GM19351 (cell line): ENCODE measurements around the gene NUP62CL.
A peak's percentile ranks its signal among the peaks of the same experiment; 100 is the strongest.
"Not testable (repeated sequence)": the region's sequence is repeated elsewhere in the genome, so short reads cannot be mapped to it uniquely, and the experiment has no call there.

ENCODE experiments used
- ATAC-seq: cut with Tn5 transposase; IDR thresholded peaks from one replicate; pipeline ENCODE4 v1.9.1; 2021; ENCODE audit warnings: mild to moderate bottlenecking, moderate library complexity; ENCODE audit not compliant: unreplicated experiment

The NUP62CL gene, protein sequence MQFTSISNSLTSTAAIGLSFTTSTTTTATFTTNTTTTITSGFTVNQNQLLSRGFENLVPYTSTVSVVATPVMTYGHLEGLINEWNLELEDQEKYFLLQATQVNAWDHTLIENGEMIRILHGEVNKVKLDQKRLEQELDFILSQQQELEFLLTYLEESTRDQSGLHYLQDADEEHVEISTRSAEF

DNA sequence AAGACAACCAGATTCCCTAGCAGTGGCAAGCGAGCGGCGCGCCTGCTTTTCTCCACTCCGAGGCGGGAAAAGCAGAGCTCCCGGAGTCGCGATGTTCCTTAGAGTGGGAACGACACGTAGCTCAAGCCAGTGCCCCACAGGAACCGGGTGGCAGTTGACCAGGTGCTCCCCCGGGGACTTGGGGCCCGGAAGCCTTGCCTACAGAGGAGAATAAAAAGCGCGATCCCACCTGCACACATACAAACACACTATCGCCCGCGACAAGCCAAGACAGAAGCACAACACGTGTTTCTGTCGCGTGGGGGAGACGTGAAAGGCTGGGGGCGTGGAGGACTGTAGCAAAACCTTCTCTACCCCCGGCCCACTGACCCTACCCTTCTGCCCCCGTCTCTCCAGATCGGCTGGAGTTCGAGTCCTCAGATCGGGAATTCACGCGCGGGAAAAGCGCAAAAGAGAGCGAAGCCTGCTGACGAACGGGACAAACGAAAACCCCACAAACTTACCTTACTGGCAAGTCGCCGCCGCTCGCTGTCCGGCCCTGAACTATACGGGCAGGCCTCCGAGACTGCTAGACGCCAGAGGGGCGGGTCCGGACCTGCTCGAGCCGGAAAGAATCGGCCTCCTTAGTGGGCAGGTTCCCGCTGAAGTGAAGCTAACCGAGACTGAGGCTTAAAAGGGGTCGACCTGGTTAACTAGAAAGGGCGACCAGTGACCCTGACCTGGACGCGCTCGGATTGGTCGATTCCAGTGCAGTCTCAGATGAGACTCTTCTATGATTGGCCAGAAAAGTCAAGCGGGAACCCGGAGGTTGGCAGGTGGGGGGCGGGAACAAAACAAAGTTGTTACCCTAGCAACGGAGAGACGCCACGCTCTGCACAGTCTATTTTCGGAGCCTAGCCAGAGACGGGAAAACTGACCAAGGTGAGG, at the start of gene NUP62CL, which contains the start of gene DNAAF6:
Gene NUP62CL (minus strand): TSS at position 664 of the 927 bp plus-strand sequence. CDS start 31,287 bp downstream, outside the sequence.
Gene DNAAF6 (plus strand): TSS at position 842 of the 927 bp plus-strand sequence. CDS start 6,265 bp downstream, outside the sequence.
- ATAC-seq = peak; percentile 98

DNA sequence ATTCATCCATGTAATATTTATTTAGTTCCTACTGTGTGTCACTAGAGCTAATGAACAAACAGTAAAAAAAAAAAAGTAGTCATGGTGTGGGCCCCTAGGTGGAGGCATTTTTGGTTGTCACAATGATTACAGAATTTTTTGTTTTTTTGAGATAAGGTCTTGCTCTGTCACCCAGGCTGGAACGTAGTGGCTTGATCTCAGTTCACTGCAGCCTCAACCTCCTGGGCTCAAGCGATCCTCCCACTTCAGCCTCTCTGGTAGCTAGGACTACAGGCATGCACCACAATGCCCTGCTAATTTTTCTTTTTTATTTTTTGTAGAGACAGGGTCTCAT, 22.2 kb upstream of the NUP62CL start:
- no peak for ATAC-seq

DNA sequence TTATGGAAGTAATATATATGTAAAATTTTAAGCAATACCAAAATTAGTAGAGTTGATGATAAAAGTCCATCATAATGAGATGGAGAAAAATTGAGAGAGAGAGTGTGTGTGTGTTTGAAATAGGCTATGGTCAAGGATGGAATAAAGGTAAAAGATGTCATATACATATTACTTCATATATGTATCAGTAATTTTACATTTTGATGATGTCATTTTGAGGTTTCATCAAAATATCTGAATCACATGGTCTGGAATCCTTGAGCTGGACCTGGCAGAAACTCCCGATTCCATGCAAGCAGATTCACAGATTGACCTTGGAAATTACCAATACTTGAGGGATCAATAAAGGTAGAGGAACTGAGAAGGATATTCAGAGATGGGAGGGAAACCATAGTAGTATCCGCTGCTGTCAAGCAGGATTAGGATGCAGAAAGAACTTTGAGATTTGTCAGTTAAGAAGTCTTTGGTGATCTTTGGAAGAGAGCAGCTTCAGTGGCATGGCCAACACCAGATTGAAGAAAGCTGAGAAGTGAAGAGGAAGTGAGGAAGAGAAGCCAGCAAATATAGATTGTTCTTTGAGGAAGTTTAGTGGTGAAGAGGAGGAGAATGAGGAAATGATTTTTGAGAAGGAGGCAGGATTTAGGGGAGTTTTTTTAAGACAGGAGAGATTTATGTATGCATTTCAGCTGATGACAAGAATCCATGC, 21.7 kb upstream of the NUP62CL start:
- ATAC-seq = no peak

DNA sequence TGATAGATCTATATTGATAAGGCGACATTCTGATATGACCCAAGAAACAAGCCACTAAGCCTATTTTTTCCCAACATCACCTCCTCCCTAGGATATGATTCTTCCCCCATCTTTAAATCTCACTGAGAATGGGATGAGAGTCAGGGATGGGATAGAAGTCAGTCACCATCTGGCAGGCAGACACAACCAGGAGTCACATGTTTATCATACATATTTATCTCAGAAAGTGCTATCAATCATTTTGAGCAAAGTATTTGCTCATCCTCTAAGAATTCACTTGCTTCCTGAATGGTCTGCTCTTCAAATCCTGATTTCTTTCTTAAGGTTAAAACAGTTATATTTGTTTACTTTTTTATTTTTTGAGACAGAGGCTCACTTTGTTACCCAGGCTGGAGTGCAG, 20.5 kb upstream of the NUP62CL start:
- no peak for ATAC-seq

DNA sequence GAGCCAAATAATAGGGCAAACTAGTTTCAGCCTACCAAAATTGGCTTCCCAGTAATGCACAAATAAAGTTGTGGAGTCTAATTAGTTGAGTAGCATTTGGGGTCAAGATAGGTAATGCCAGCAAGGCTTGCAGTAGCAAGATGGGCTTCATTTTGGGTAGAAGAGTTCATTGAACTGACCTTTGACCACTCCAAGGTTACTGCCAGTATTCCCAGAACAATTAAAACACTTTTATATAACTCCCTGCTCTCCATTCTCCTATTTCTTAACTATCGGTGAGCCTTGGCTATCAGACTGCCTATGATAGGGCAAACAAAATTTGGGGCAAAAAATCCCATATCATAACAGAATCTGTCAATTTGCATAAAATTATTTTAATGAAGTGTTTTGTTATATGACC, 7.2 kb upstream of the NUP62CL start:
- no peak for ATAC-seq

DNA sequence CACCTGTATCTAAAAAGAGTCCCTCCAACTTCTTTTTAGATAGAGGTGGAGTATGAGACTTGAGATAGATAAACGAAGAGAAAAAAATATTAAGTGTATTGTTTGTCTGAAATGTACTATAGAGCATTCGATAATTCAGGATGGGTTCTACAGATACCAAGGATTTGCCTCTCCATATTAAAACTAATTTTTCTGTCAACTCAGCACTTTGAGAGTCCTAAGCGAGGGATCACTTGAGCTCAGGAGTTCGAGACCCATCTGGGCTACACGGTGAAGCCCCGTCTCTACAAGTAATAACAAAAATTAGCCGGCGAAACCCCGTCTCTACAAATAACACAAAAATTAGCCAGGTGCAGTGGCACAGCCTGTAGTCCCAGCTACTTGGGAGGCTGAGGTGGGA, 1.7 kb upstream of the NUP62CL start:
- ATAC-seq = no peak

DNA sequence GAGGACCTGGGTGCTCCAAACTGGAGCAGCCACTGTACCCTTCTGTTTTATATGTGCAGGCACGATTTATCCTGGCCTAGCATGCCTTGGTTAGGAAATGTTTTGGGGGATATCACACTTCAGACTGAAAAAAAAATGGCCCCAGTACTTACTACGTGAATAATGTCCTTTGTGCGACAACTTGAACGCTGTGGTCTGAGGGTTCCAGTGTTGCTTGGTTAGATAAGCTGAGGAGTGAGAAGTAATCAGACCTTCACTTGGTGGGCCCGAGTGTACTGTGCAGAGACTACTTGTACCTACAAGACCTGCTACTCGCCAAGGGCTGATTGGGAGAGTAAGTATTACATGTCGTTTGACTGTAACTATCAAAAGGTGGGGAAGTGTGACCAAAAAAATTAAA, 856 bp upstream of the NUP62CL start:
- ATAC-seq = no peak

DNA sequence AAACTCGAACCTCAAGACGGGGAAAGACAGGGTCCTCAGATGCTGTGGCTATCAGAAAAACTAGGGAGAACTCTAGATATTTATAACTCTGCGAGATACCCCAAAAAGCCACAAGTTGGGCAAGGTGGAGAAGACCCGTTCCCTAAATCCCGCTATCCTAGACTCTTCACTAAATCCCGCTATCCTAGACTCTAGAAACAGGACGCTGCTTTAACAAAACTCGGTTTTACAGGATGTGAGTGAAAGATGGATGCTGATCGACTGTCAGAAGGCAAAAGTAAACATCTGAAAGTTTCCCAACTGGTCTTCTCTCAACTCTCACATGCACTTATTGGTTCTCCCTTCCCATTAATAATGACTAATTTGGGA, 448 bp upstream of the NUP62CL start:
- no peak for ATAC-seq

DNA sequence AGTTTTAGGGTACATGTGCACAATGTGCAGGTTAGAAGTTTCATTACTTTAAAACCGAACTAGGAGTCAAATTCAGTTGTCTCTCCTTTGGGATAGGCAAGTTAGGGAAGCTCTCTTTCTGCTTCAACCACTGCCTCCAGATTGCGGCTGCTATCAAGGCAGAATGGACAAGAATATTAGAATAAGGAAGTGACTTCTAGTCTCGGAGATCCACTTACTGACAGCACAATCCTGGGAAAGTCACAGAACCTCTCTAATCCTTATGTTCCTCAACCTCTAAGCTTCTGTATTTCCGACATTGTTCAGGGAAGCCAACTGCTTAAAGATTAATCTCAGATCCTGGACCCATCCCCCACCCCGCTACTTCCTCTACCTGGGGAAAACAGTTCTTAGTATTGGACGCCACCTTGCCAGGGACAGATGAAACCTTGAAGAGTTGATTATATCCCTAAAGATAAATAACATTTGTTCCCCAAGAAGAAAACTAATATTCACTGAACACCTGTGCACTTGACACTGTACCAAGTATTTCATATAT, 2.1 kb downstream of the NUP62CL start:
- no peak for ATAC-seq

DNA sequence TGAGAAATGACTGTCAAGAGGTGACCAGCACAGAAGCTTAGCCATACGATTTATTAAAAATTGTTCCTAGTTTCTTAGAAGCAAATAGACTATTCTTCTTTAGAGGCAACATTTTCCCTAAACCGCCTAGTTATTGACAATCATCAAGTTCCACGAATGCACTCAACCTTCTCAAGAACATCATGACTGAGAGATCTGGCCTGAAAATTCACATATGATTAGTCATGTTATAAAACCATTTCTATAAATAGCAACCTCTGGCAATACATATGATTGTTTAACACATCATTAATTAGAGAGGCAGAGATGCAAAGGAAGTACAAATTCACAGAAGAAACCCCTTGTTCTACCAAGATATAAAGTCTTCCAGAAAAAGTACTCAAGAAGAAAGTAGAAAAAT, 6.7 kb downstream of the NUP62CL start:
- no peak for ATAC-seq

DNA sequence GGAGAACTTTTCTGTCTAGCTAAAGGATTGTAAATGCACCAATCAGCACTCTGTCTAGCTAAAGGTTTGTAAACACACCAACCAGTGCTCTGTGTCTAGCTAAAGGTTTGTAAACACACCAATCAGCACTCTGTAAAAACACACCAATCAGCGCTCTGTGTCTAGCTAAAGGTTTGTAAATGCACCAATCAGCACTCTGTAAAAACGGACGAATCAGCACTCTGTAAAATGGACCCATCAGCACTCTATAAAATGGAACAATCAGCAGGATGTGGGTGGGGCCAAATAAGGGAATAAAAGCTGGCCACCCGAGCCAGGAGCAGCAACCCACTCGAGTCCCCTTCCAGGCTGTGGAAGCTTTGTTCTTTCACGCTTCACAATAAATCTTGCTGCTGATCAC, 8.2 kb downstream of the NUP62CL start:
- ATAC-seq = not testable (repeated sequence)

DNA sequence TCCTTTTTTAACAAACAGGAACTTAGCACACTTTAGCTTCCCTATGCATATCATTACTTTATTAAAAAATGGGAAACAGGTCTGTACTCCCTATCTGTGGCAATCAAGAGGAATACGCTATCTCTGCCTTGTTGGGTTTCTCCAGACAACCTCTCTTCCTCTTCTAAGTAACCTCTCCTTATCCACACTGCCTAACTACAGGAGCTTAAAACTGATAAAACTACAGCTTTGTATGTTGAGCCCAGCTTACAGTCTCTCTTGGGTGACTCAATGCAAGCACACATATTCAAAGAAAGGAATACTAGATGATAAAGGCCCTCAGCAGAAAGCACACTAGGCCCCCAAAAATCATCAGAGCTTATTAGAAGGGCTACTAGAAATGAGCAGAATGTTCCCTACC, 8.9 kb downstream of the NUP62CL start:
- ATAC-seq = no peak

DNA sequence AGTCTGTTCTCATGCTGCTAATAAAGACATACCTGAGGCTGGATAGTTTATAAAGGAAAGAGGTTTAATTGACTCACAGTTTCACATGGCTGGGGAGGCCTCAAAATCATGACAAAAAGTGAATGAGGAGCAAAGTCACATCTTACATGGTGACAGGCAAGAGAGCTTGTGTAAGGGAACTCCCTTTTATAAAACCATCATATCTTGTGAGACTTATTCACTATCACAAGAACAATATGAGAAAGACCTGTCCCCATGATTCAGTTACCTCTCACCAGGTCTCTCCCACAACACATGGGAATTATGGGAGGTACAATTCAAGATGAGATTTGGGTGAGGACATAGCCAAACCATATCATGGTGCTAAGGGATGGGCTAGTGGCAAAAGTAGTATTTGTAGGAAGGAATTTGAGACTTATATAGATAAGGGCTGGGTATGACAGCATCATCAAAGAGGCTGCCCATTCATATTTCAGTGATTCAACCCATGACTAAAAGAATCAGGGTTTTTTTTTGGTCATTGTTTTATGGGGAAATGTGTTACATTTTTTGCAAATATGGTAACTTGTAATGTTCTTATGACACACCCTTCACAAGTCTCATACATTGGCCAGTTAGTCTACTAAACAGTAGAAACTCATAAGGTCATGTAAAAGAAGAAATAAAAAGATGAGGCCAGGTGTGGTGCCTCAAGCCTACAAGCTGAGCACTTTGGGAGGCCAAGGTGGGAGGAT, 34.7 kb downstream of the NUP62CL start:
- ATAC-seq = no peak

DNA sequence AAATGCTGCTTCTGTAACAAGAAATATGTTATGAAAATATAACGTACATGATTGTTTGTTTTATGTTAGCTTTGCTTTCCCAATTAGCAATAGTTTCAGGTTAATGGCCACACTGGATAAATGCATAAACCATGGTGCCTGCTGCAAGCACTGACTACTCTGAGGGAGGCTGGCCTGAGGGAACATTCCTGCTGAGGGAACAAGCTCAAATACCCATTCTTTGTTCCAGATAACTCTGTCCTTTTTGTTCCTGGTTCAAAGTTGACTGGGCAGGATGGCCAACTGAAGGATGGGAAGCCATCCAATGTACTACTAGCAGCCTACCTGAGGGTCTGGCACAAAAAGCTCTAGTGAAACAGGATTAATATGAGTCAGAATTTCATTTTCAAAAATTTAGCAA, 37.5 kb downstream of the NUP62CL start:
- ATAC-seq = no peak

DNA sequence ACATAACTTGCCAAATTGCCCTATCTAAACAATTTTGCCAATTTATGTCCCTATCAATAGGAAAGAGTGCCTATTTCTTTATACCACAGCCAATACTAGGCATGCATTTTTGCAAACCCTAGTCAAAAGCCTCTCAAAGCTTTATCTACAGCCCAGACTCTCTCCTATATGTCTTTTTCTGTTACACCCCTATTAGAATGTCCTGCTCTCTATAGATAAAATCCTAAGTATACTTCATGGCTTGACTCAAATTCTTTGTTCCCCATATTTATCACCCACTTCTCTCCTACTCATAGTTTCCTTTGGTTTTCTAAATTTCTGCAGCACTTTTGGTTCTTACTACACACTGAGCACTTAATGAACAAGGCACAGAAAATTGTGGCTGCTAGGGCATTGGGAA, 38.0 kb downstream of the NUP62CL start:
- no peak for ATAC-seq

DNA sequence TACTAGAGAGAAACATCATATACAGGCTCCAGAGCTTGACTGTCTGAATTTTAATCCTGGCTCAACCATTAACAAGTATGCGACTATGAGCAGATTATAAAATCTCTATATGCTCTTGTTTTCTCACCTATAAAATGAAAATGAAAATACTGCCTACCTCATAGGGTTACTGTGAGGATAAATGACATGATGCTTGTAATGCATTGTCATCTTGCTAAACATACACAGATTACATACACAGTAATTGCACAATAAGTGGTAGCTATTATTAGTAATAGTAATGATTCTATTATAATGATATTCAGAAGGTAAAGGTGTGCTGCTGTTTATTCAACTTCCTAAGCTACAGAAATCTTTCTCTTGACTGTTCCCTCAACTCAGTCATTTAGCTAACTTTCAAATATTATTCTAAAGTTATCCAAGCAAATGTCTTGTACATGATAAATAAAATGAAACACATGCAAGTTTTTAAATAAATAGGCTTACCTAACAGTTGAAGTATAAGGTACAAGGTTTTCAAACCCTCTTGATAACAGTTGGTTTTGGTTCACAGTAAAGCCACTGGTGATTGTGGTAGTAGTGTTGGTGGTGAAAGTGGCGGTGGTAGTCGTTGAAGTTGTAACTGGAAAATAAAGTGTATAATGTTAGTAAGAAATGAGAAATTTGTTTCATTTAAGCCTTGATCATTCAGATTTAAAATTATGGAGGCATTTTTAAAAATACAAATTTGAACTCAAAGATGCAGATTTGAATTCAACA, 38.9 kb downstream of the NUP62CL start:
- no peak for ATAC-seq

DNA sequence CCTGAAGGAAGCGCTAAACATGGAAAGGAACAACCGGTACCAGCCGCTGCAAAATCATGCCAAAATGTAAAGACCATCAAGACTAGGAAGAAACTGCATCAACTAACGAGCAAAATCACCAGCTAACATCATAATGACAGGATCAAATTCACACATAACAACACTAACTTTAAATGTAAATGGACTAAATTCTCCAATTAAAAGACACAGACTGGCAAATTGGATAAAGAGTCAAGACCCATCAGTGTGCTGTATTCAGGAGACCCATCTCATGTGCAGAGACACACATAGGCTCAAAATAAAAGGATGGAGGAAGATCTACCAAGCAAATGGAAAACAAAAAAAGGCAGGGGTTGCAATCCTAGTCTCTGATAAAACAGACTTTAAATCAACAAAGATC, 48.6 kb downstream of the NUP62CL start:
- ATAC-seq = not testable (repeated sequence)

DNA sequence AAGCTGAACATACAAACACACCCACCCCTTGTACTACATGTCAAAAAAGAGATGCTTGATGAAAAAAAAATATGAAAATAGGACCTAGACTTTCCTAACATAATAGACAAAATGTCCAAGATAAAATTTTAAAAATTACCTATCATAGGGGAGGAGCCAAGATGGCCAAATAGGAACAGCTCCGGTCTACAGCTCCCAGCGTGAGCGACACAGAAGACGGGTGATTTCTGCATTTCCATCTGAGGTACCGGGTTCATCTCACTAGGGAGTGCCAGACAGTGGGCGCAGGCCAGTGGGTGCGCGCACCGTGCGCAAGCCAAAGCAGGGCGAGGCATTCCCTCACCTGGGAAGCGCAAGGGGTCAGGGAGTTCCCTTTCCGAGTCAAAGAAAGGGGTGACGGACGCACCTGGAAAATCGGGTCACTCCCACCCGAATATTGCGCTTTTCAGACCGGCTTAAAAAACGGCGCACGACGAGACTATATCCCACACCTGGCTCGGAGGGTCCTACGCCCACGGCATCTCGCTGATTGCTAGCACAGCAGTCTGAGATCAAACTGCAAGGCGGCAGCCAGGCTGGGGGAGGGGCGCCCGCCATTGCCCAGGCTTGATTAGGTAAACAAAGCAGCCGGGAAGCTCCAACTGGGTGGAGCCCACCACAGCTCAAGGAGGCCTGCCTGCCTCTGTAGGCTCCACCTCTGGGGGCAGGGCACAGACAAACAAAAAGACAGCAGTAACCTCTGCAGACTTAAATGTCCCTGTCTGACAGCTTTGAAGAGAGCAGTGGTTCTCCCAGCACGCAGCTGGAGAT, 50.4 kb downstream of the NUP62CL start:
- not testable (repeated sequence) for ATAC-seq
